NCI-H345 (cell line): ENCODE results near the gene GLDC.

Experiments used
- DNase-seq: peaks from one replicate; lab custom pipeline; 2025; lab: John Stamatoyannopoulos, UW

The GLDC gene

GRCh38 chr9:6501526-6502210 is 143.9 kb downstream of the GLDC start:
- DNase-seq: no peak

- DNase-seq: no peak
Measured at GRCh38 chr9:6498982-6499381, 146.5 kb downstream of the GLDC start.

GRCh38 chr9:6495466-6495865 is 150.1 kb downstream of the GLDC start:
- no peak for DNase-seq

GRCh38 chr9:6490863-6491262 is 154.7 kb downstream of the GLDC start:
- no peak for DNase-seq

GRCh38 chr9:6489099-6489498 is 156.4 kb downstream of the GLDC start:
- DNase-seq: no peak

- DNase-seq: no peak
Measured at GRCh38 chr9:6488395-6488794, 157.1 kb downstream of the GLDC start.

- no peak for DNase-seq
Measured at GRCh38 chr9:6484210-6484609, 161.3 kb downstream of the GLDC start.
